Neural cell (in vitro differentiated cells): ENCODE measurements around the gene CHD2. TPM values are rescaled to one million over a fixed set of nuclear protein-coding genes. Genes with fewer than 3 reads are reported as not detected.

Experiments used
- H2AFZ ChIP-seq: fragments of 200-600, 300-800 bp; sonication (generic), shearing (Covaris generic); 2 replicates; pipeline ENCODE4 v1.6.0; 2014; ENCODE audit warnings: low read depth, mild to moderate bottlenecking, antibody characterized with exemption, low read length, moderate library complexity
- H3F3A ChIP-seq: fragments of 200-600 bp; shearing (Covaris generic); 2 replicates; pipeline ENCODE4 v1.6.1; 2016; ENCODE audit warnings: mild to moderate bottlenecking, moderate library complexity, mixed read lengths, antibody characterized with exemption, low read length; ENCODE audit not compliant: insufficient read depth, poor library complexity, severe bottlenecking
- H3K27ac ChIP-seq: fragments of 200-600, 300-800 bp; sonication (generic), shearing (Covaris generic); 2 replicates; pipeline ENCODE4 v1.5.1; 2014; ENCODE audit warnings: mild to moderate bottlenecking, low read length, moderate library complexity
- H3K27me3 ChIP-seq: fragments of 300-800, 200-600 bp; sonication (generic), shearing (Covaris generic); 2 replicates; pipeline ENCODE4 v1.6.0; 2014; ENCODE audit warnings: mild to moderate bottlenecking, low read depth, low read length, moderate library complexity; ENCODE audit not compliant: insufficient read depth
- H3K36me3 ChIP-seq: fragments of 300-800, 200-600 bp; sonication (generic), shearing (Covaris generic); 2 replicates; pipeline ENCODE4 v1.5.1; 2014; ENCODE audit warnings: mild to moderate bottlenecking, antibody characterized with exemption, low read length, moderate library complexity; ENCODE audit not compliant: insufficient read depth
- H3K4me2 ChIP-seq: fragments of 300-800, 200-600 bp; sonication (generic), shearing (Covaris generic); 2 replicates; pipeline ENCODE4 v1.6.0; 2014; ENCODE audit warnings: mild to moderate bottlenecking, low read length
- H3K4me3 ChIP-seq: fragments of 300-800, 200-600 bp; sonication (generic), shearing (Covaris generic); 2 replicates; pipeline ENCODE4 v1.5.1; 2014; ENCODE audit warnings: mild to moderate bottlenecking, low read length, moderate library complexity
- H3K79me2 ChIP-seq: fragments of 200-600 bp; shearing (Covaris generic); replicated peaks from 2 replicates; pipeline ENCODE4 v1.6.0; 2014; ENCODE audit warnings: mild to moderate bottlenecking, low read length, moderate library complexity; ENCODE audit not compliant: insufficient read depth
- H3K9ac ChIP-seq: fragments of 300-800, 200-600 bp; sonication (generic), shearing (Covaris generic); 2 replicates; pipeline ENCODE4 v1.6.1; 2016; ENCODE audit warnings: mild to moderate bottlenecking, low read length, mixed read lengths
- H3K9me2 ChIP-seq: fragments of 200-600 bp; shearing (Covaris generic); 2 replicates; pipeline ENCODE4 v1.6.1; 2016; ENCODE audit warnings: mild to moderate bottlenecking, low read length, mixed read lengths; ENCODE audit not compliant: insufficient read depth
- H3K9me3 ChIP-seq: fragments of 200-600, 300-800 bp; sonication (generic), shearing (Covaris generic); 2 replicates; pipeline ENCODE4 v1.6.1; 2016; ENCODE audit warnings: mild to moderate bottlenecking, mixed run types, low read length, moderate library complexity, mixed read lengths
- H4K20me1 ChIP-seq: fragments of 200-600 bp; shearing (Covaris generic); 2 replicates; pipeline ENCODE4 v1.6.1; 2016; ENCODE audit warnings: mild to moderate bottlenecking, mixed run types; ENCODE audit not compliant: insufficient read depth
- CTCF ChIP-seq: fragments of 450-650 bp; IDR thresholded peaks from 2 replicates; pipeline ENCODE4 v1.5.1; 2014; ENCODE audit warnings: antibody characterized with exemption, mild to moderate bottlenecking, moderate library complexity; ENCODE audit not compliant: poor library complexity, severe bottlenecking
- EP300 ChIP-seq: fragments of 450-650 bp; conservative IDR thresholded peaks from 2 replicates; pipeline ENCODE4 v1.6.1; 2014; ENCODE audit warnings: antibody characterized with exemption, mild to moderate bottlenecking, moderate library complexity; ENCODE audit not compliant: poor library complexity, severe bottlenecking
- EZH2 ChIP-seq: fragments of 200-600, 300-800 bp; shearing (Covaris generic), sonication (generic); IDR thresholded peaks from 2 replicates; pipeline ENCODE4 v1.6.1; 2014; ENCODE audit warnings: antibody characterized with exemption, low read length, borderline replicate concordance, mild to moderate bottlenecking; ENCODE audit not compliant: insufficient read depth, poor library complexity, severe bottlenecking
- MXI1 ChIP-seq: fragments of 450-650 bp; conservative IDR thresholded peaks from 2 replicates; pipeline ENCODE4 v1.6.1; 2014; ENCODE audit warnings: antibody characterized with exemption, mild to moderate bottlenecking; ENCODE audit not compliant: poor library complexity, severe bottlenecking
- RAD21 ChIP-seq: fragments of 450-650 bp; conservative IDR thresholded peaks from 2 replicates; pipeline ENCODE4 v1.6.1; 2014; ENCODE audit warnings: antibody characterized with exemption, mild to moderate bottlenecking, moderate library complexity
- SMC3 ChIP-seq: fragments of 450-650 bp; conservative IDR thresholded peaks from 2 replicates; pipeline ENCODE4 v1.6.1; 2014; ENCODE audit warnings: antibody characterized with exemption, mild to moderate bottlenecking, moderate library complexity; ENCODE audit not compliant: poor library complexity
- TAF1 ChIP-seq: IDR thresholded peaks from 2 replicates; pipeline ENCODE4 v1.6.1; 2012; ENCODE audit warnings: low read depth
- polyA plus RNA-seq: library from polyadenylated mRNA; depleted of rRNA; stranded (reverse); fragments of >200 nt; gene quantifications from 2 replicates; pipeline ENCODE4 v1.2.3, GENCODE V29; 2014
- TF ChIP-seq, protein P1 (sequence below): IDR thresholded peaks from 2 replicates; pipeline ENCODE4 v1.6.1; 2012; ENCODE audit warnings: borderline replicate concordance

Gene CHD2
- polyA plus RNA-seq, 1 donor from 2014 or later = 113 TPM

DNA sequence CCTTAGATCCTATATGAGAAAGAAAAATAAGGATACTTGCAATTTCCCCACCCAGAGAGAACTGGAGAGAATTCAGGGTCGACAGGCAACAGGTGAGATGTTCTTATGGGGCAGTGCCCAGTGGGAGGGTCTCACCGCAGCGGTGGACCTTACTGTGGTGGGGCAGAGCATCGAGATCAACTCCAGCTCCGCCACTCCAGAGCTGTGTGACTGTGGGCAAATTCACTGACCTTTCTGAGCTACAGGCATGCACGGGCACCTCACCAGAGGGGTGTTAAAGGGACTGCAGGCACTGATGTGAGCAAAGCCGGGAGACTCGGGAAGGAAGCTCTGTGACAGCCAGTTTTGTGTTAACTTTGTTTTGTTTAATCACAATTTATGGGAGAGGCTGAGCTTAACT, 158.0 kb downstream of the CHD2 start:
- no peak overlapping the region for H3K27ac ChIP-seq
- H3K9me3 ChIP-seq = no peaks in the 10 kb centered on the region
- no peaks in the 10 kb centered on the region for H3K36me3 ChIP-seq
- no peaks in the 10 kb centered on the region for H3K9me2 ChIP-seq
- H3K79me2 ChIP-seq = peaks cover 56% of the 10 kb centered on the region
- TF ChIP-seq EZH2 (no peak), RAD21 (no peak), EP300 (no peak), TAF1 (no peak), CTCF (no peak), MXI1 (no peak)
- TF ChIP-seq, protein P1, sequence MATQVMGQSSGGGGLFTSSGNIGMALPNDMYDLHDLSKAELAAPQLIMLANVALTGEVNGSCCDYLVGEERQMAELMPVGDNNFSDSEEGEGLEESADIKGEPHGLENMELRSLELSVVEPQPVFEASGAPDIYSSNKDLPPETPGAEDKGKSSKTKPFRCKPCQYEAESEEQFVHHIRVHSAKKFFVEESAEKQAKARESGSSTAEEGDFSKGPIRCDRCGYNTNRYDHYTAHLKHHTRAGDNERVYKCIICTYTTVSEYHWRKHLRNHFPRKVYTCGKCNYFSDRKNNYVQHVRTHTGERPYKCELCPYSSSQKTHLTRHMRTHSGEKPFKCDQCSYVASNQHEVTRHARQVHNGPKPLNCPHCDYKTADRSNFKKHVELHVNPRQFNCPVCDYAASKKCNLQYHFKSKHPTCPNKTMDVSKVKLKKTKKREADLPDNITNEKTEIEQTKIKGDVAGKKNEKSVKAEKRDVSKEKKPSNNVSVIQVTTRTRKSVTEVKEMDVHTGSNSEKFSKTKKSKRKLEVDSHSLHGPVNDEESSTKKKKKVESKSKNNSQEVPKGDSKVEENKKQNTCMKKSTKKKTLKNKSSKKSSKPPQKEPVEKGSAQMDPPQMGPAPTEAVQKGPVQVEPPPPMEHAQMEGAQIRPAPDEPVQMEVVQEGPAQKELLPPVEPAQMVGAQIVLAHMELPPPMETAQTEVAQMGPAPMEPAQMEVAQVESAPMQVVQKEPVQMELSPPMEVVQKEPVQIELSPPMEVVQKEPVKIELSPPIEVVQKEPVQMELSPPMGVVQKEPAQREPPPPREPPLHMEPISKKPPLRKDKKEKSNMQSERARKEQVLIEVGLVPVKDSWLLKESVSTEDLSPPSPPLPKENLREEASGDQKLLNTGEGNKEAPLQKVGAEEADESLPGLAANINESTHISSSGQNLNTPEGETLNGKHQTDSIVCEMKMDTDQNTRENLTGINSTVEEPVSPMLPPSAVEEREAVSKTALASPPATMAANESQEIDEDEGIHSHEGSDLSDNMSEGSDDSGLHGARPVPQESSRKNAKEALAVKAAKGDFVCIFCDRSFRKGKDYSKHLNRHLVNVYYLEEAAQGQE = no peak
- no peaks in the 10 kb centered on the region for H3K27me3 ChIP-seq
- H3K9ac ChIP-seq = no peak overlapping the region
- no peak overlapping the region for H3K4me2 ChIP-seq
- no peaks in the 10 kb centered on the region for H3F3A ChIP-seq
- H4K20me1 ChIP-seq = no peaks in the 10 kb centered on the region
- no peak overlapping the region for H2AFZ ChIP-seq
- no peak overlapping the region for H3K4me3 ChIP-seq

GRCh38 chr15:93058904-93059427, 158.8 kb downstream of the CHD2 start:
- no peak overlapping the region for H3K9ac ChIP-seq

More at GRCh38 chr15:93058904-93059427, 158.8 kb downstream of the CHD2 start:
- no peaks in the 10 kb centered on the region for H3K27me3 ChIP-seq
- no peak overlapping the region for H3K4me3 ChIP-seq
- no peak overlapping the region for H2AFZ ChIP-seq
- no peak overlapping the region for H3K4me2 ChIP-seq
- H3K36me3 ChIP-seq = no peaks in the 10 kb centered on the region
- H3K79me2 ChIP-seq = peaks cover 58% of the 10 kb centered on the region
- no peak overlapping the region for H3K27ac ChIP-seq
- no peaks in the 10 kb centered on the region for H3F3A ChIP-seq
- no peaks in the 10 kb centered on the region for H4K20me1 ChIP-seq
- H3K9me3 ChIP-seq = no peaks in the 10 kb centered on the region
- TF ChIP-seq SMC3 (no peak), EZH2 (no peak), CTCF (no peak), RAD21 (no peak), EP300 (no peak), MXI1 (no peak), TAF1 (no peak)
- no peaks in the 10 kb centered on the region for H3K9me2 ChIP-seq
